Dermis blood vessel endothelial cell (primary cell): ENCODE results near the gene ERG. TPM values are rescaled to one million over a fixed set of nuclear protein-coding genes. Genes with fewer than 3 reads are reported as not detected.

Experiments used
- DNase-seq: peaks from one replicate; pipeline ENCODE4 v3.0.0; 2010
- total RNA-seq: library from RNA; depleted of rRNA; stranded (reverse); fragments of >200 nt; gene quantifications from 2 replicates; pipeline ENCODE4 v1.2.3, GENCODE V29; 2014

Gene ERG
- total RNA-seq, 1 donor from 2014 or later: 88.8 TPM

DNA sequence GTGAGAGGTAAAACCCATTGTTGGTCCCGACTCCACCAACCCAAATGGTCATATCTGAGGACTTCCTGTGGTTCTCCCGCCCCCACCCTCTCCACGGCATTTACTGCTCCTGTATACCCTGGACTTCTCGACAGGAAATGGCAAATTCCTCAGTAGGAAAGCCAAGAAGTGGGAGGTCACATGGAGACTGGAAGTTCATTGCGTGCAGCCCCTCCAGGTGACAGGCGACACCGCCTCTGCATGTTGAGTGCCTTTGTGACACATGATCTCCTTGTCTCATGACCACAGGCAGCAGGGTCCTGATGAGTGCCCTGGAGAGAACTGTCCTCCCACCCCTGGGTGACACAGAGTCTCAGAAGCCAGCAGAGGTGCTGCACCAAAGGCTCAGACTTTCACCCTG lies 24.2 kb downstream of the ERG start:
- peak; percentile 81 for DNase-seq

DNA sequence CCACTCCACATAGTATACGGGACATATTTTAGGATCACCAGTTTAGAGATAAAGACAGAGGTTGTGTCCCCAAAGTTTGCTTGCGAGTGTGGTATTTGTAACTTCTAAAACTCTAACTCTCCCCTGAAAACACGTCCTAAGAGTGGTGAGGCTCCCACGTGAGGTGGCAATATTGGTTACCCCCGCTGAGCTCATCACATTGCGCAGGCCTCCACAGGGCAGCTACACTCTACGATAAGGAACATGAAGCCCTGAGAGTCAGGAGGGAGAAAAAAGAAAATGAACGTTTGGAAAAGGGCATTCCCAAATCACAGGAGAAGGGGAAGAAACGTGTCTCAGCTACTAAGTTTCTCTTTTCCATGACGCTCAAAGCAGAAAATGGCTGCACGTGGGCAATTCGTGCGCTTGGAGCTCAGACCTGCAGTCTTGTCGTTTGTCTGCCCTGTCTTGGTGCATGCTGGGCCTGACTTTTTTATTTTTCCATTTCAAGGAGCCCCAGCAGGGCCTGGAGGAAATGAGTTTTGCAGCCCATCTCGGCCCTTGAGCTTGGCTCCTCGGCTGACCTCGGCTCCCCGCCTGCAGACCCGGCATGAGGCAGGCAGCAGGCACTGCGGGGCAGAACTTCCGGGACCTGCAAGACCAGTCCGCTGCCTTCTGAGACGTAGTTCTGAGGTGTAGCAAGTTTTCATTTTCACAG lies 25.7 kb downstream of the ERG start:
- DNase-seq: no peak

DNA sequence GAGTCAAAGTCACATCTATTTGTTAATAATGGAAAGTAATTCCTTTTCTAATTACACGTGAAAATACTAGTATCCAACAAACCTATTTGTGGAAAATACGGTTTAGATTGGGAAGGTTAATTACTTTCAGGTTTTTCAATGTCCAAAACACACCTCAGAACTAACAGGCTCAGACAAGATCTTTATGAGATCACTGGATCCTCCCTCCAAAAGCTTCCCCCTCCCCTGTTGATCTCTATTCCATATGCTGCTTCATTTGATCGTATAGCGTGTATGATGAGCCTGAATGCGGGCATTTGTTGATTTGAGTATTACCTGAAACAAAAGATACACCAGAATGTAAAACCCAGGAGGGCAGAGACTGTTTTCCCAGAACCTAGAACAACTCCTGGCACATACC lies 26.5 kb downstream of the ERG start:
- no peak for DNase-seq

DNA sequence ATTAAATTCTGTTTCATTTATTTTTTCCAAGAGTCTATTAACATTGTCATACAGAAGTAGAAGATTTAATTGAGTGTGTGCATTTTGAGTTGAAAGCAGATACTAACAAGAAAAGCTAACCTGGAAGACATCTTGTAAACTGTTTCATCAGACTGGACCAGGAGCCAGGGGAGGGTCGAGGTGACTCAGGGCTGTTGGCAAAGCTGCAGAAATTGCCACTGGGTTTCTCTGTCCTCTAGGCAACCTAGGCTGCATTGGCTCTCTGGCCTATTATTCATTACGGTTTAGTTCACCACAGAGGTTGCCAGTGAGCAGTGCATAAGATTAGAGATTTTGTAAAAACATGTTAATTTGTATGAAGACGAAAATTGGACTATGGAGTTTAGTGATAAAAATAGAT lies 27.5 kb downstream of the ERG start:
- DNase-seq: peak; percentile 72

DNA sequence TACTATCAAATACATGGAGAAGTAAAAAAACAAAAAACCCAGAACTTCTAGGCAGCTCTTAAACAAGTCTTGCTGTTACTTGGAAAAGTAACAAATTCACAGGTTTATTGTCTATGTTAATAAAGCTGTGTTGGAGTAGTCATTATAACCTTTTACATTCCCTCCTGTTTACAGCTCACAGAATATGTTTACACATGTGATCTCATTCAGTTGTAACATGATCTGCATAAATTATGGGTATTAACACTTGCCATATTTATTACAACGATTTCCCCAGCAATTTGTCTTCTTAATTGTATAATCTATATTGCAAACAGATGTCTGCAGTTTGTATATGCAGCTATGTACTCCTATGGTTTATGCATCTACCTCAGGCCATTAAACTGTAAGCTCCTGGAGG lies 28.6 kb downstream of the ERG start:
- DNase-seq: no peak

DNA sequence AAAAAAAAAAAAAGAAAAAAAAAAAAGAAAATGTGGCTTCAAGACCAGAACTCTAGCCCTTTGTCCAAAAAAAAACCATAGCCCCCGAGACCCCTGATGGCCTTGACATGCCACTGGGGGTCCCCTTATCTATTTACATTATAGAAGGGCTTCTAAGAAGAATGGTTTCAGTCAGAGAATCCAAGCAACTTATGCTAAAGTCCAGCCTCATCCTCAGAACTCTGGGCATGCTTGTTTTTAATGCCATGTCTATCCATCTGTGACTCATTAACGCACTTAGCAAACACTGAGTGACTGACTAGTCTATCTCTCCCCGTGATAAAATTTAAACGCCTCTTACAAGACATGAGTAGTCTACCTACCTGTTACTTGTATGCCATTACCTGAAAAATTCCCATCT lies 29.3 kb downstream of the ERG start:
- no peak for DNase-seq

DNA sequence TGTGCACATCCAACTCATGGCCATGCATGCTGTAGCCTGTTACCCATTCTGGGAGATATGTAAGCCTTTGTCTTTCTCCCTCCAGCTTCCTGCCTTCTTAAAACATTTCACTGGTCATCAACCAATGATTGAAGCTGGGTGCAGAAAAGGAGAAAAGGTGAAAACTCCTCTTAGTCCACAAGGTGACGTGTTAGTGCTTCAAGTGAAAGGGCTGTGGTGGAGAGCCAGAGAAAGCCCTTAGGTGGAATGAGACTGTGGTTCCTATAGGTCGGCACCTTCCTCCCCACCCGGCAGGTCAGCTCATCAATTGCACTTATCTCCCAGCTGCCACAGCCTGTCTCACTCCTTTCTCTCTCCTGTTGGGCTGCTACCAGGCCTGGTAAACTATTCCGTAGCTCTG lies 30.4 kb downstream of the ERG start:
- DNase-seq: no peak

DNA sequence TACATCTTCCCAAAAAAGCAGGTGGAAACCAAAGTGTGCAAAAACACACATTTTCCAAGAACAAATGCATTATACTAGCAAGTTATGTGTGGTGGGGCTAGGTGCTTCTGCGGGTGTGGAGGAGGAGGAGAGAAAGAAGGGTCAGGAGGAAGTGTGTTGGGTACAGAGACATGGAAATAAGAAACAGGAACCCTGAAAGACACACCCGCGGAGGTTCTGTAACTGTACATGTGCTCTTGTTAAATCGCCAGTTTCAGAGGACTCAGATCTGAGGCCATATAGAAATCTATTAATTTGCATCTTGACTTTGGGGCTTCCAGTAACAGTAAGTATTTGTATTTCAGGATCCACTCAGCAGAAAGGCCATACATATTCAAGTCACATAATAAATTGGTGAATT lies 30.9 kb downstream of the ERG start:
- DNase-seq: no peak

DNA sequence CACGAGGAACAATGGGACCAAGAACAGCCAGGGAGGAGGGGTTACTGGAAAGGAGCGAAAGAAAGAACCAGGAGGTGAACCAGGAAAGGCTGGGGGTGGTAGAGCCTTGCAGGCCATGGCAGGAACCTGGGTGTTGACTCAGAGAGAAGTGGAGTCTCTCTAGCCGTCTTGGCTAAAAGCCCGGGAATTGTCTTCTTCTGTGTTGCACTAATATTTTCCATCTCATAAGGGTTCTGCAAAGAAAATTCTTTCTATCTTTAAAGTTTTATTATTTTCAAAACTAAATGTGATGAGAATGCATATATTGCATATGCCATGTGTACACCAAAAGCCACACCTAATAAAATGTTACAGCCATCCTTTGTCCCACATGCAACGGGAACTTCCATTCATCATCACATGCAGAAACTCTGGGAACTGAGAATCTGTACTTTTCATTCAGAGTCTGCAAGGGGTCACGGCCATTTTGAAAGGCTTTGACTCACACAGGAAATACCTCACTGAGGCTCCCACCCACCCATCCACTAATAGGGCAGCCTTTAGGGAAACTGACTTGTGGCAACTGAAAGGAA lies 38.0 kb downstream of the ERG start:
- peak; percentile 93 for DNase-seq

DNA sequence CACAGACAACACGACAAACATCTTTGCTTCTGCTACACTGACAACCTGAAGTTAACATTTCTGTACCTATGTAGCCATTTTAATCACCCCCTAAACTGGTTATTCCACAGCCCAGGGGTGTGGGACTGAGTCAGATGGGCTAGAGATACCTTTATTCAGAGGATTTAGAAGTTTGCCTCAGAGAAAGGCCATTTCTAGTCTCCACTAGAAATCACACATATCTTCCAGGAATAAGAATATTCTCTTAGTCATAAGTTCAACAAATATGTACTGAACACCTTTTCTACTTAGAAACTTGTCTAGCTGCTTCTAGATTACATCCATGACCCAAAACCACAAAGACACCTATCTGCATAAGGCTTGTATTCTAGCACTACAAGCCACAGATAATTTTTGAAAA lies 38.8 kb downstream of the ERG start:
- no peak for DNase-seq

DNA sequence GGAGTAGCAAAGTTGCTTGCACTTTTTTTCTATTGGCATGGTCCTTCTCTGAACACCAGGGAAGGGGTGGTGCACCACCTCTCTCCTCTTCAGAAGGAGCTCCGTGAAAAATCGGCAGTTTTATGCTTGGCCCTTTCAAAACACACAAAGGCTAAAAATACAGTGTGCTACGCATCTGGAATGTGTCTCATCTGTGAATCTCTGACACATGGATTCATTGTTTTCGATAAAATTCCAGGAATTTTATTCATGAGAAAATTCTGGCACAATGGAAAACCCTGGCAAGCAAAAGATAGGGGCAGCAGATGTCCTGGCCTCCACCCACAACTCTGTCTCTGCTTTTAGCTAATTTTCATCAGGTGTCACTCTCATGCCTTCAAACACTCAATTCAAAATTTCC lies 42.9 kb downstream of the ERG start:
- peak; percentile 79 for DNase-seq

DNA sequence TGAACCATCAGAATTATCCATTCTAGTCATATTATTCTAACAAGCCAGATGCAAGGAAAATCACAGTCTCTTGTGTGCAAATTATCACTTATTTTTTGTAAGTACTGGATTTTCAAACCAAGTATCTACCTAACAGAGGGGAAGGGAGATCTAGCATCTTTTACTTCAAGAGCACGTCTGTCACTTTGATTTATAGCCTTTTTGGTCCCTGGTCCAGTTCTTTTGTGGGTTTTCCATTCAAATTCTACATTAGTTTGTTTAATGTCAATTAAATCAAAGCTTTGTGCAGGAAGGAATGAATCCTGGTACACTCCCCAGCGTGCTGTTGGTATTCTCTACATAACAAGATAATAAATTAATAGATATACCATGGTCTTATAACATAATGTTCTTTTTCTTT lies 43.6 kb downstream of the ERG start:
- DNase-seq: no peak

DNA sequence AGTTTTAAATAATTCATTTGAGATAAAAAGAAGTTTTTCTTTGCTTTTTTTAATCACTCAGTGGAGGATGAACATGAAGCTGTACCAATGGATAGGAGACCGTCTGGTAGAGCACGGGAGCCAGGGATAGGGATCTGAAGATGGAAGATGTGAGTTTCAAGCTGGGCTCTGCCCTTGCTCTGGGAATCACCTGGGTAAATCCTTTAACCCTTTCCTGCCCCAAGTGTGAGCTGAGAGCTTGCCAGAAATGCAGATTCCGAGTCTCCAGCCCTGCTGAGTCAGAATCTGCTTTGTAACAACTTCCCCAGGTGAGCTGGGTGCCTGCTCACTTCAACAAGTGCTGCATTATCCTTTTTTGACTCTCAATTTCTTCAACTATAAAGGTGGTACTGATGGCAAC lies 44.1 kb downstream of the ERG start:
- DNase-seq: no peak

DNA sequence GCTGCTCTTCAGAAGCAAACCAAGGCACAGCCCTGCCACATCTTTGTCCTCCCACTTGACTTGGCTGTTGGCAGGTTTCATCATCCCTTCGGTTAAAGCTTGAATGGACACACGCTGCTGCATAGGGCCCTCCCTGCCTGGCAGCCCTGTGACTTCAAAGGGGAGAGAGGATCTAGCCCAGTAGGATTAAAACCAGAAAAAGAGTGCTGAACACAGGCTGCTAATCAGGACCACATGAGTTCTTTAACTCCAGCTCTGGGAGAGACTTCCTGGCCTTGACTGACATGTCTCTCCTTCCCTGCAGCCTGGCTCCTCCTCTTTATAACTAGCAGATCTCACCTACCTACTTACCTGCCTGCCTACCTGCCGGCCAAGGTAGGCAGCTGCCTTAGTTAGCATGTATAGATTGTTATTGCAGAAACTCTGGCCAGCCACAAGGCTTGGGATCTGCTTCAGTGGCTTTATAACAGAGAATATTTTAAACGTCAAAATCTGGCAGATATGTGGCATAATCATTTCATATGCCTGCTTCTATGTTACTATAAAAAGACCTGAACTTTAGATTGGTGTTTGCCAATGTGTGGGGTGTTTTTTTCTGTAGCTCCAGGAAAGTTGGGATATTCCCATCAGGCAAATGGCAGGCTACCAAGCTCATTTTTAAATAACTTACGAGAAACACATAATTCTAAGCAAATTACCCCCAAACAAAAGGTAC lies 49.4 kb downstream of the ERG start:
- peak; percentile 33 for DNase-seq

DNA sequence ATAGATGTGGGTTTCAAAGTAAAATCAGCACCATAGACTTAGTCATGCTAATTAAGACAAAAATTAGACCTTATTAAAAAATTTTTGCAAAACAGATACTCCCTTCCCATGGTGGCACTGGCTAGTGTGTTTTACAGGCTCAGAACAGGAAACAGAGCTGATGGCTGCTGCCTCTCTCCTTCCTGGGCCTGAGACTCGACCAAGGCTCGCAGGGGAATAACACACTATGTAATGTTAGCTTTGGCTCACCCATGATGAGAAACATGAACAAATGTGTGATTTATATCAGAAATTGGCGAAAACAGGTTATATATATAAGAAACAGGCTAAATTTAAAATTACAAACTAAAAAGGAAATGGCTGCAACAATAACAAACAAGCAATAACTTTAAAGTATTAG lies 50.7 kb downstream of the ERG start:
- peak; percentile 40 for DNase-seq

DNA sequence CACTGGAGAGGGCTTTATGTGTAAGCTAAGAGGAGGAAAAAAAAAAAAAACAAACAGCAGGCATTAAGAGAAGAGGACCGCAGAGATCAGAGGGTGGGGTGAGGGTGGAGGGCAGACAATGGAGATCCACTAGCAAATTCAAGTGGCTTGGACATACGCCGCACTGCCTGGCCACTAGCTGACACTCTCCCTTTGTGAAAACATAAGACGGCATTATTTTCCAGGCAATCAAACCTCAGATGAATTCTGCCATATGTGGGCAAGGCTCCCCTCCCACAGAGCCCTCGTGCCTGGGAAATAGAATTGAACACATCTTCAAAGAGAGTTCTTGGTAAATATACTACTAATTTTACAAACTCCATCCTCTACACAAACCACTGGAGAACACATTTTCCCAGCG lies 53.6 kb downstream of the ERG start:
- DNase-seq: no peak

DNA sequence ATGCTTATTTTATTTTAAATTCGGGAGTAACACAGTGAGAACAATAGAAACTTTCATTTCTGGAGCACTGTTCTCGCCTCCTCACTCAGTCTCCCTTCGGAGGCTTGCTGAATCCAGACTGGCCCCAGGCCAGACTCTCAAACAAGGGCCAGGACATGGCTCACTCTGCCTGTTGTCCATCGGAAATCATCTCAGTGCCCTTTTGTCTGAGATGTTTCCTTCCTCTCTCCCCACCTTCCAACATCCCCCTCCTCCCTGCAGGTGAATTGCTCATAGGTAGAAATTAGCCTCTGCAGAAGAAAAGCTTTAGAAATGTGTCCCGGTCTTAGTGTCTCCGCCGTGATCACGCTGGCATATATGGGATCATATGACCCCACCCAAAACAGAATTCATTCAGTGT lies 55.2 kb downstream of the ERG start:
- peak; percentile 74 for DNase-seq

DNA sequence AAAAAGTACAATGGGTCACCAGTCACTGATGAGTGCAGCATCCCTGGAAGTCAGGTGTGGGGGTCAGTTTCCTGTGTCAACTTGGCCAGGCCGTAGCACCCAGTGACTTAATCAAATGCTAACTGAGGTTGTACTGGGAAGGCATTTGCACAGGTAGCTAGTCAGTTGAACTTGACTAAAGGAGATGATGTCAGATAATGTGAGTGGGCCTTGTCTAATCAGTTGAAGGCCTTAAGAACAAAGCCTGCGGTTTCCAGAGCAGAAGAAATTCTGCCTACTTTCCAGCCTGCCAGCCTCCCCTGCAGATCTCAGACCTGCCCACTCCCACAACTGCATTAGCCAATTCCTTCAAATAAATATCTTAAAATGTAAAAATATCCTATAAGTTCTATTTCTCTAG lies 57.1 kb downstream of the ERG start:
- DNase-seq: no peak

DNA sequence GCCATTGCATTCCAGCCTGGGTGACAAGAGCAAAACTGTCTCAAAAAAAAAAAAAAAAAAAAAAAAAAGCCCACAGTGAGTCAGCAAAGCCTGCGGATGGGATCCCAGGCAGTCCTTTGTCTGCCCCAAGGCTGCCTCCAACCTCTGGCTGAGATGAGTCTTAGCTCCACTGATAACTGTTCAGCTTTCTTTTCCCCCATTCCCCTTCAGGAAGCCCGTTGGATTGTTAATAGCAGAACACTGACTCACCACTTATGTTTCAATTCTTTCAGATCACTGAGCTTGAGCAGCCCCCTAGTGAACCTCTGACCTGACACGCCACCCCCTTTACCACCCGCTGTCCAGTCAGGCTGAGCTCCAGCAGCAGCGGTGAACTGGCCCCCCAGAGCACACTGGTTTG lies 57.5 kb downstream of the ERG start:
- DNase-seq: peak; percentile 92

DNA sequence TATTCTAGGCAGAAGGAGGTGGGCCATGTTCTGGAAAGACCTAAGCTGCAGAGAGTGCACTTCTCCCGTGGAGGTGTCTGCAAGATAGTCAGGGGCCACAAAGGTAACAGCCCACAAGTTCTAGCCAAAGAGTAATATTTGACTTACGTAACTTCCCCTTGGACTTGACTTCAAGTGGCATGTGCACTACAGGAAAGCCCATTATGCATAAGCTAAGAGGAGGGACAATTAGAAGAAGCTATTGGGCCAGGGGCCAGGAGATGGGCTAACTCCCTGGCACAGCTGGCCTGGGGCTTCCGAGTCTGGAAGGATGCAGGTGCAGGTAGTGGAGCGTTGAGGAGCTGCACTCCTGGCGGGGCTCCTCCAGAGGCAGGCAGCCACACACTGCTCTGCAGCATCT lies 58.3 kb downstream of the ERG start:
- peak; percentile 51 for DNase-seq

DNA sequence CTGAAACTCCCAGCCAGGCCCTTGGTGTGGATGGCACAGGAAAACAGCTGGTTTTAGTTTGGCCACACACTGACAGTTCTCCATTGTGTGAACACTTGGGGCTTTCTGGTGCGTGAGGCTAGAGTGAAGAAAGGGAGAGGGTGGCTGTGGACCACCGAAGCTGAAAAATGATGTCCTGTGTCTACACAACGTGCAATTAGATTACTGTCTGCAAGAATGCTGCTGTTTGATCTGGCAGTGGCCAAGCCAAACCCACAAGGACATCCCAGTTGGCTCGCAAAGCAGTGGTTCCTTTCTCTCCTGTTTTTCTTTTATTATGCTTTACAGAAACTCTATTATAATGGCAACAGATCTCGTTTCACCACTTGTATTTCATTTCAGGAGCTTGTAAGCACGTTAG lies 58.9 kb downstream of the ERG start:
- DNase-seq: no peak

DNA sequence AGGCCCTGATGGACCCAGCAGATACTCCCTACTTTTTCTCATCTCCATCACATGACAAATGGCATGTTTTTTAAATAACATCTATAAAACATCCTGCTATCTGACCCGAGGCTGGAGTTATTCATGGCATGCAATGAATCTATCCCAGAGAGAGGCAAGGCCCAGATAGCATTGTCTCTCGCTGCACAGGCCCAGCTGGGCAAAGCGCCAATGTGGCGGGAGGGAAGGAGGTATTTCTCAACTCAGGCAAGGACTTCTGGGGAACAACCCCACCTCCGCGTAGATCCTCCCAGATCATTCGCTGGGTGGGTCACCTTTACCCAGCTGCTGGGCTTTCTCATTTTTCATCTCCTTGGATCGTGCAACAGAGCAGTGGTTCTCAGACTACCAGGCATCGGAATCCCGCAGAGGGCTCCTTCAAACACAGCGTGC lies 59.8 kb downstream of the ERG start:
- peak; percentile 81 for DNase-seq

DNA sequence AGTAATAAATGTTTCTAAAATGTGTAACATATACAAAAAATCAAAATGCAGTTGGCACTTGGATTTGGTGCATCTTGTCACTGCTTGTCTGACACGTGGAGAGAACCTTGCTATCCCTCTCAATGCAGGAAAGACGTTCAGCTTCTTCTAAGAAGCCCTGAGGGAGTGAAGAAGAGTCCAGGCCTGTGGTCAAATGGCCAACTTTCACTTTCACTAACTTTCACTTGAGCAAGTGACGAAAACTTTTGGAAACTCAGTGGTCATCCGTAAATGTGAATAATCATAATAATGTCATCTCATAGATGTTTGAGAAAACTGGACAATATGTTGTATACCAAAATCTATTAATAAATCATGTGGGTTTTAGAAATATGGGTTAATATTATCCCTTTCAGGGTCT lies 61.9 kb downstream of the ERG start:
- no peak for DNase-seq

DNA sequence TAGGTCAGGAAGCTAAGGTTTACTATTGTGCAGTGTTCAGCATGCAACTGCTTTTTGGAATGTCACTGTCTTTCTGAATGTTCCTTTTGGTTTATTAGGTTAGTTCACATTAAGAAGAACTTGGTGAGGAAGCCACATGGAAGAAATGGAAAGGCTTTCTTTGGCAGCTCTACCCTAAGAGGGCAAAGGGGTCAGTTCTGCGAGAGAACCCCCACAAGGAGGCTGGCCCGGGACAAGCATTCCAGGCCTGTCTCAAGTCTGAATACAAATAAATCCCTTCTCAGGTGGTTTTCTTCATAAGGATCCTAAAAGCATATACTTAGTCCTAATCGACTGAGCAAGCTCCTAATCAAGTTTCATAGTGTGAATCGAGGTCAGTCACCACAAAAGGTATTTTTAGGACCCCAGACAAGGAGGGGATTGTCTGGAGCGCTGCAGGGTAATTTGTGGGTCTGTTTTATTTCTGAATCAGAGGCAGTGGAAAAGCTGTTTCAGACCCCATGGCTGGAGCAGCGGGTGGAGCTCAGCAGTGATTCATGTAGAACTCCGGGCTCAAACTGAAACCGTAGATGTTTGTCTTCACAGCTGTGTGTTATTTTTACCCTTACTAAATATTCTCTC lies 63.3 kb downstream of the ERG start:
- DNase-seq: peak; percentile 65
